ENCODE data around the gene CRHR1. TPM values are rescaled to one million over a fixed set of nuclear protein-coding genes. Genes with fewer than 3 reads are reported as not detected.

The CRHR1 gene
- total and polyA plus RNA-seq, 2 of the 4 experiments (the other 2 are of a cell fraction): not detected

GRCh38 chr17:45748731-45749310, 35.3 kb upstream of the CRHR1 start:
- TF ChIP-seq MAFK (IDR thresholded peaks at IDR 0.05; ENCODE audit: low read depth, low read length): no peak
- ChIA-PET CTCF (no interaction called here), POLR2A (ENCODE audit: unreplicated experiment) (no interaction called here)
- no peak overlapping the region for H3K4me3 ChIP-seq (ENCODE audit: insufficient read depth, low read depth, low read length)
- no peak overlapping the region for H2AFZ ChIP-seq (replicated peaks; ENCODE audit: low read length, poor library complexity)
- H3K79me1 ChIP-seq (ENCODE audit: low read depth in 1 of 2, low read length in 2 of 2): no peaks in the 10 kb centered on the region
- H4K20me1 ChIP-seq (ENCODE audit: insufficient read depth, low read length): no peaks in the 10 kb centered on the region; the same call in 1 of the 2 replicates
- no peak overlapping the region for H2BK20ac ChIP-seq (ENCODE audit: low read depth, low read length)
- no peak overlapping the region for H2AK5ac ChIP-seq (ENCODE audit: low read depth, low read length)
- ATAC-seq (ENCODE audit: low read depth) (no peak), DNase-seq (no peak)
- no peaks in the 10 kb centered on the region for H3K9me1 ChIP-seq (ENCODE audit: insufficient read depth, low read length)
- H2AK9ac ChIP-seq (replicated peaks; ENCODE audit: low read depth, low read length, poor library complexity): no peak overlapping the region
- no peak overlapping the region for H2BK5ac ChIP-seq (ENCODE audit: low read depth, low read length, poor library complexity, severe bottlenecking)
- no peak overlapping the region for H3K4me2 ChIP-seq (ENCODE audit: low read depth, low read length)
- no peak overlapping the region for H3K18ac ChIP-seq (ENCODE audit: low read depth, low read length)
- H4K8ac ChIP-seq (ENCODE audit: low read depth in 2 of 2, low read length in 2 of 2): no peak overlapping the region
- no peak overlapping the region for H3K9ac ChIP-seq (ENCODE audit: low read depth, low read length)
- intact Hi-C loops (cut with micrococcal nuclease): no loop called here
- WGBS, 2 experiments (ENCODE audit: extremely low coverage in 2 of 2, insufficient read length in 1 of 2): 39% methylated on average over 2 of the region's 11 CpGs; no CpG with 5 or more reads in 1 of the 2 experiments
- no peak overlapping the region for H2BK120ac ChIP-seq (ENCODE audit: low read depth, low read length)
- dilution Hi-C loops (cut with HindIII; ENCODE audit: low sequenced_read_pairs, unreplicated experiment): no loop called here
- no peaks in the 10 kb centered on the region for H3K36me3 ChIP-seq (ENCODE audit: control insufficient read depth, insufficient read depth, low read length)
- H2BK15ac ChIP-seq (ENCODE audit: low read depth, low read length): no peak overlapping the region
- no peaks in the 10 kb centered on the region for H3K9me3 ChIP-seq (ENCODE audit: control insufficient read depth, insufficient read depth, low read length)
- no peak overlapping the region for H3K4ac ChIP-seq (ENCODE audit: low read depth, low read length)
- no peak overlapping the region for H3K14ac ChIP-seq (replicated peaks; ENCODE audit: low read depth, low read length)
- peaks cover 19% of the 10 kb centered on the region for H3K27me3 ChIP-seq (ENCODE audit: control insufficient read depth, insufficient read depth, low read length)
- H3K56ac ChIP-seq (ENCODE audit: extremely low read depth, insufficient read depth, low read length): no peak overlapping the region
- H4K91ac ChIP-seq (ENCODE audit: insufficient read depth, low read depth, low read length): no peak overlapping the region
- H3K23ac ChIP-seq (ENCODE audit: low read depth, low read length): no peak overlapping the region
- H4K5ac ChIP-seq (ENCODE audit: low read depth, low read length): no peak overlapping the region
- no peak overlapping the region for H3K27ac ChIP-seq (ENCODE audit: insufficient read depth, low read length)
- BruUV-seq (replicated peaks): no TSS peak
- in situ Hi-C loops (cut with MboI; ENCODE audit: low sequenced_read_pairs): no loop called here
- H3K4me1 ChIP-seq (ENCODE audit: control insufficient read depth, insufficient read depth, low read length): no peaks in the 10 kb centered on the region
